Lung (tissue), 12 donors: ENCODE data around the gene KIF7. TPM values are rescaled to one million over a fixed set of nuclear protein-coding genes. Genes with fewer than 3 reads are reported as not detected.

ENCODE experiments used
- ATAC-seq: fragments of 200-7000 bp; cut with Tn5 transposase; one replicate; pipeline ENCODE4 v1.9.1; 2020; ENCODE audit warnings: moderate number of reproducible peaks; ENCODE audit not compliant: insufficient read depth, low FRiP score
- DNase-seq, 3 donors: peaks; one replicate each; pipeline ENCODE4 v3.0.0-alpha.2; 2013 to 2017
- H3K27ac ChIP-seq, 2 donors: one replicate each; pipeline ENCODE4 v1.5.1; 2013; ENCODE audit warnings: mild to moderate bottlenecking in 2 of 2, moderate library complexity in 2 of 2, control low read depth in 1 of 2, inconsistent platforms in 1 of 2, low read depth in 1 of 2, low read length in 1 of 2
- H3K27me3 ChIP-seq, 3 donors: one replicate each; pipeline ENCODE4 v1.5.1; 2013; ENCODE audit warnings: low read length in 2 of 3; ENCODE audit not compliant: control insufficient read depth in 3 of 3, insufficient read depth in 3 of 3
- H3K36me3 ChIP-seq, 4 donors: one replicate each; pipeline ENCODE4 v1.5.1; 2013; ENCODE audit warnings: low read length in 4 of 4, mild to moderate bottlenecking in 1 of 4, moderate library complexity in 1 of 4; ENCODE audit not compliant: control insufficient read depth in 4 of 4, insufficient read depth in 4 of 4
- H3K4me1 ChIP-seq, 5 donors: one replicate each; pipeline ENCODE4 v1.5.1; 2013; ENCODE audit warnings: low read length in 5 of 5, mild to moderate bottlenecking in 2 of 5, moderate library complexity in 1 of 5; ENCODE audit not compliant: control insufficient read depth in 5 of 5, insufficient read depth in 5 of 5
- H3K4me3 ChIP-seq: one replicate; pipeline ENCODE4 v1.5.1; 2013; ENCODE audit warnings: mild to moderate bottlenecking, control low read depth, moderate library complexity
- H3K9ac ChIP-seq, 2 donors: one replicate each; pipeline ENCODE4 v1.5.1; 2013; ENCODE audit warnings: low read length in 2 of 2, control low read depth in 1 of 2; ENCODE audit not compliant: insufficient read depth in 1 of 2
- H3K9me3 ChIP-seq, 4 donors: one replicate each; pipeline ENCODE4 v1.5.1; 2013; ENCODE audit warnings: low read length in 3 of 4, mild to moderate bottlenecking in 1 of 4, moderate library complexity in 1 of 4; ENCODE audit not compliant: control insufficient read depth in 4 of 4, insufficient read depth in 3 of 4
- WGBS, 2 donors: extraction: QIAGEN DNeasy Blood & Tissue Kit; methylation state at CpG; one replicate each; pipeline ENCODE4 v1.1.7; 2013; 5-methylcytosine and 5-hydroxymethylcytosine counted together
- polyA plus RNA-seq, 2 donors: library from polyadenylated mRNA; stranded (reverse); fragments of 200-250 nt; gene quantifications; one replicate each; pipeline ENCODE4 v1.2.1, GENCODE V29; 2013
- total RNA-seq, 2 donors: library from RNA; depleted of rRNA in 1 of 2; stranded (reverse); fragments of >200 nt in 1 of 2; gene quantifications; one replicate each; pipeline ENCODE4 v1.2.1, GENCODE V29; 2014 to 2021
- TF ChIP-seq, protein P1 (sequence below): IDR thresholded peaks from 2 replicates; pipeline ENCODE4 v1.5.1; 2012; ENCODE audit warnings: mild to moderate bottlenecking; ENCODE audit errors: control extremely low read depth, extremely low read depth
- donor health status: control.
- donor health status: control.
- donor health status: Bipolar disorder and iron deficiency.
- donor health status: healthy.
- donor health status: DM: yes; HTN: yes; CAD: no.

The KIF7 gene
- total and polyA plus RNA-seq, 4 donors: 1.3 to 6.5 (median 2.7) TPM

DNA sequence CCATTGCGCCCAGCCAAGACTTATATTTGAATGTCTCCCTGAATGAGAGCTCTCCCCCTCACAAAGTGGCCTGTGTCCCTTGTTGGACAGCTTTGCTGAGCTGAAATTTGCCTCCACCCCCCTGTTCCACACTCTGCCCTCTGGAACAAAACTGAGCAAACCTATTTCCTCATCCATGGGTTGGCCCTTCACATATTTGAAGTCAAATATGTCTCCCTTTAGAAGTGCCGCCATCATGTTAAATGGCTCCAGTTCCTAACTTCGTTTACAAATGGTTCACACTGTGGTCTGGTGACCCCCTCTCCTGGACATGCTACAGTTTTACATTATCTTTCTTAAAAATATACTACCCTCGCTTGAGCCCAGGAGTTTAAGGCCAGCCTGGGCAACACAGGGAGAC, 19.3 kb upstream of the KIF7 start:
- Histone ChIP-seq H3K36me3 (no peaks in the 10 kb centered on the region), H3K27ac (no peak overlapping the region), H3K9ac (no peak overlapping the region), H3K9me3 (no peaks in the 10 kb centered on the region), H3K4me3 (no peak overlapping the region), H3K27me3 (no peaks in the 10 kb centered on the region), H3K4me1 (peaks cover 0 to 5% (median 0%) of the 10 kb centered on the region in 5 donors)
- ATAC-seq (no peak), DNase-seq (peak in 1 of 3 donors; percentile 19)
- WGBS, 2 donors: 77% methylated on average over 4 of the region's 4 CpGs
- TF ChIP-seq, protein P1, sequence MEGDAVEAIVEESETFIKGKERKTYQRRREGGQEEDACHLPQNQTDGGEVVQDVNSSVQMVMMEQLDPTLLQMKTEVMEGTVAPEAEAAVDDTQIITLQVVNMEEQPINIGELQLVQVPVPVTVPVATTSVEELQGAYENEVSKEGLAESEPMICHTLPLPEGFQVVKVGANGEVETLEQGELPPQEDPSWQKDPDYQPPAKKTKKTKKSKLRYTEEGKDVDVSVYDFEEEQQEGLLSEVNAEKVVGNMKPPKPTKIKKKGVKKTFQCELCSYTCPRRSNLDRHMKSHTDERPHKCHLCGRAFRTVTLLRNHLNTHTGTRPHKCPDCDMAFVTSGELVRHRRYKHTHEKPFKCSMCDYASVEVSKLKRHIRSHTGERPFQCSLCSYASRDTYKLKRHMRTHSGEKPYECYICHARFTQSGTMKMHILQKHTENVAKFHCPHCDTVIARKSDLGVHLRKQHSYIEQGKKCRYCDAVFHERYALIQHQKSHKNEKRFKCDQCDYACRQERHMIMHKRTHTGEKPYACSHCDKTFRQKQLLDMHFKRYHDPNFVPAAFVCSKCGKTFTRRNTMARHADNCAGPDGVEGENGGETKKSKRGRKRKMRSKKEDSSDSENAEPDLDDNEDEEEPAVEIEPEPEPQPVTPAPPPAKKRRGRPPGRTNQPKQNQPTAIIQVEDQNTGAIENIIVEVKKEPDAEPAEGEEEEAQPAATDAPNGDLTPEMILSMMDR: no peak

DNA sequence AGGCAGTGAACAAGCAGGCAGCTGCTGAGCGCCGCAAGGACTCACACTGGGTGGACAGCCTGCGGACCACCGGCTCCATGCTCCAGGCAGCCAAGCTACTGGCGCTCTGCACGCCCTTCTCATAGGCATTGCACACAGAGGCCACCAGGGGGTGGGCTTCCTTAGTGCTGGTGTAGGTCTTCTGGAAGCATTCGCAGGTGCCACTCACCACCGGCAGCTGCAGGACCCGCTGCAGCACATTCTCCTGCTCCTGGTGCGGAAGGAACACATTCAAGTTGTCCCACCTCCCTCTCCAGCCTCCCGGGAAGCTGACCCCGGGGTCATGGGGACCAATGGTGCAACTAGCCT, 17.9 kb upstream of the KIF7 start:
- TF ChIP-seq, protein P1: no peak
- ATAC-seq (no peak), DNase-seq (peak in 1 of 3 donors; percentile 22)
- H3K4me3 ChIP-seq: no peak overlapping the region
- no peak overlapping the region for H3K27ac ChIP-seq
- H3K9me3 ChIP-seq: no peaks in the 10 kb centered on the region
- no peaks in the 10 kb centered on the region for H3K36me3 ChIP-seq
- H3K27me3 ChIP-seq: no peaks in the 10 kb centered on the region
- 68 to 71% methylated on average over 12 of the region's 12 CpGs for WGBS, 2 donors
- peaks cover 0 to 5% (median 0%) of the 10 kb centered on the region in 5 donors for H3K4me1 ChIP-seq
- H3K9ac ChIP-seq: no peak overlapping the region

DNA sequence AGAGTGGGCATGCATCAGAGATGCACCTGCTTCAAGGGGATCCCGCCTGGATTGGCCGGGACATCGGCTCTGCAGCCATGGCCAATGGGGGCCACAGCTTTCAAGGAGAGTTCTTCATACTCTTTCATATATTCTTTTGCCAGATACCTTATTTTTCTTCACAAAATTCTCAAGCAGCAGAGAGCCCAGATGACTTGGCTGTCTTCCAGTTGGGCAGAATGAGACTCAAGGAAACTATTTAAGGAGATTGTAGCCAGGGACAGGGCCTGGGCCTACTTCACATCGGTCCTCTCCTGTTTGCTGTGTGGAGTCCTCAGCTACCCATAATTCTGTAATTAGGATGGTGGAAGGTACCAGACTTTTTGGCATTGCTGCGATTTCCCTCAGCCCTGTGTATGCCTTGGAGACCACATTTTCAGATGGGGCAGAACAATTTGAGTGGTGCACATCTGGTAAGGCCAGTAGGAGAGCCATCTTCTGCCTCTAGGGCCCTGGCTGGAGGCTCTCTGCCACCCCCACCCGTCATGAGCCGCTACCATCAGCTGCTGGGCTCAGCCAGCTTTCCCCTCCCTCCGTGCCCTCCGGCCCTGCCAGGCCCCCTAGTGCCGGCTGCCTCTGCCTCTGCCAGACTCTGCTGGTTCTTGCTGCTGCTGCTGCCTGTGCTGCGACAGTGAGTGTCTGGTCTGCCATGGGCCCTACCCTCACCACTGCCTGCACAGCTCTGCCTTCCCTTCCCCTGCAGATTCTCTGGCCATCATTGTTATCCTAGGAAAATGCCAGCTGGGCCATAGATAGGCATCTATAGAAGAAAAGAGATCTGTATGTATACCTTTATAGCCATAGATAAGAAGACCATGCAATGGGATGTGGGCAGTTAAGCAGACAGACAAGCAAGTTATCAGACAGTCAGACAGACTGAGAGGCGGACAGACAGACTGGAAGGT, 17.2 kb upstream of the KIF7 start:
- TF ChIP-seq, protein P1: no peak
- Histone ChIP-seq H3K27ac (no peak overlapping the region), H3K9ac (no peak overlapping the region), H3K36me3 (no peaks in the 10 kb centered on the region), H3K9me3 (no peaks in the 10 kb centered on the region), H3K4me1 (peaks cover 0 to 5% (median 0%) of the 10 kb centered on the region in 5 donors), H3K4me3 (no peak overlapping the region), H3K27me3 (no peaks in the 10 kb centered on the region)
- WGBS, 2 donors: 93% methylated on average over 12 of the region's 12 CpGs
- ATAC-seq (no peak), DNase-seq (peak in 1 of 3 donors; percentile 54)
